HCEC 1CT (cell line): Measurements from ENCODE around the gene IGFL2.
"Not testable (repeated sequence)": the region's sequence is repeated elsewhere in the genome, so short reads cannot be mapped to it uniquely, and the experiment has no call there.

Experiments
- DNase-seq: peaks from one replicate; pipeline ENCODE4 v3.0.0-alpha.2; 2017

IGFL2 gene

DNA sequence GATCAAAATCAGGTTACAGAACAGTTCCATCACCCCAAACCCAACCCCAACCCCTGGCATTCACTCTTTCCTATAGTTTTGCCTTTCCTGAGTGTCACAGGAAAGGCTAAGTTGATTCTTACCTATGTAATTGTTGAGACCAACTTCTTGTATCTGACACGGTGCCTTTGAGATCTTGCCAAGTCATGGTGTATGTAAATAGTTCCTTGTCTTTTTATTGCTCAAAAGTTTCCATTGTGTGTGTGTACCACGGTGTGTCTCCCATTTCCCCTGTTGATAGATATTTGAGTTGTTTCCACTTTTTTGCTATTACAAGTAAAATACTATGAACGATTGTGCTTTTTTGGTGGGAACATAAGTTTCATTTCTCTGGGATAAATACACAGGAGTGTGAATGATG lies 3.3 kb upstream of the IGFL2 start:
- DNase-seq, result no peak

DNA sequence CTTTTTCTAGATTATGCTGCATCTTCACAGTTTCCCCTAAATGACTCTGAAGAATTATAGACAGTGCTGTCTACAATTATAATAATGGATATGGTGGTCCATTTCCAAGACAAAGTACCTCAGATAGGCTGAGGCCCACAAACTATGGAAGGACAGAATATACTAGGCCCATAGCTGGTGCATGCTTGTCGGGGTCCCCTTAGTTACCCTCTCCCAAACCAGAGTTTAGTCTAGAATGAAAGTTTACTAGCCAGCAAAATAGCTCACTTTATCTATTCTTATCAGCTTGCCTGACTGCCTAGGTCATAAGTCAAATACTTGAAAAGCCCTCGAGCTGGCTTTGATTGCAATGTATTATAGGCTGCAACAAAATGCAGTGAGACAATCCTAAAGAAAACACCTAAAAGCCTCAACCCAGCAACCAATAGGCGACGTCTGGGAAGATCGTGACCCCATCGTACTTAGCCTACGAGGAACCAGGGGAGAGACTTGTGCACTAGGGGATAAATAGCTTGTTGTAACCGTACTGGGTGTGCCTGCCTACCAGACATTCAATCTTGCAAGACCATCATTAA lies 785 bp upstream of the IGFL2 start:
- no peak for DNase-seq

- DNase-seq, result no peak
Measured at GRCh38 chr19:46150606-46151005, 2.6 kb downstream of the IGFL2 start.

DNA sequence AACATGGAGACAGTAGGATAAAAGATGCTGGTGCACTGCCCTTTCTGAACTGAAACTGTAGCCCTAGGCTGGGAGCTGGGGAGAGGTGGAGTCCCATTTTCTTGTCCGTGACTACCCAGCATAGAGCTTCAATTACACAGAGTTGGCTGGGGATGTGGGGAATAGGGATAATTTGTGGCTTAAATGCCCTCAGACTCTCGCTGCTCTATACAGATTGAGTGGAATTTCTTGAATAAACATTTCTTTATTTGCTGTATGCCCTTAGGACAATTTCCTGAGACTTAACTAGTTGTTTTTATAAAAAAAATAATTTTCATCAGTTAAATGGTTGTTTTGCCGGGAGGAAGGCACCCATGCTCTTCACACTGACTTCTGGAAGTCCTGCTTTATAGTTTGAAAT lies 7.2 kb downstream of the IGFL2 start:
- no peak for DNase-seq

GRCh38 chr19:46159418-46160232 lies 11.6 kb downstream of the IGFL2 start:
- no peak for DNase-seq

DNA sequence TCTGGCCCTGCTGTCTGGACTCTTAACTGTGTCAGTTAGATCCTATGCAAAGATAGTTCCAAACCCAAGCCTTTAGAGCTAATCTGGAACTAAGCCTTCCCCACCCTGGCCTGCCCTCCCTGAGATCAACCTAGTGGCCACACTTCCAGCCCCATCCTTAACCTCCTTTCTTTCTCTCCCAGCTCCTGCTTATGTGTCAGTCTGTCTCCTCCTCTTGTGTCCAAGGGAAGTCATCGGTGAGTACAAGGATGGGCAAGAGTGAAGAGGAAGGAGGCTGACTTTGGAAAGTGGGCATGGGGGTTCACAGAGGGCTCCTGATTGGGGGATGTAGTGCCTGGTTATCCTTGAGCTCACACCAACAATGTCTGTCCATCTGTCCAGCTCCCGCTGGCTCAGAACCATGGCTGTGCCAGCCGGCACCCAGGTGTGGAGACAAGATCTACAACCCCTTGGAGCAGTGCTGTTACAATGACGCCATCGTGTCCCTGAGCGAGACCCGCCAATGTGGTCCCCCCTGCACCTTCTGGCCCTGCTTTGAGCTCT lies 12.3 kb downstream of the IGFL2 start:
- DNase-seq, result no peak

- DNase-seq, result not testable (repeated sequence)
Measured at GRCh38 chr19:46161642-46162257, 13.7 kb downstream of the IGFL2 start.

- no peak for DNase-seq
Measured at GRCh38 chr19:46162731-46163130, 14.7 kb downstream of the IGFL2 start.

DNA sequence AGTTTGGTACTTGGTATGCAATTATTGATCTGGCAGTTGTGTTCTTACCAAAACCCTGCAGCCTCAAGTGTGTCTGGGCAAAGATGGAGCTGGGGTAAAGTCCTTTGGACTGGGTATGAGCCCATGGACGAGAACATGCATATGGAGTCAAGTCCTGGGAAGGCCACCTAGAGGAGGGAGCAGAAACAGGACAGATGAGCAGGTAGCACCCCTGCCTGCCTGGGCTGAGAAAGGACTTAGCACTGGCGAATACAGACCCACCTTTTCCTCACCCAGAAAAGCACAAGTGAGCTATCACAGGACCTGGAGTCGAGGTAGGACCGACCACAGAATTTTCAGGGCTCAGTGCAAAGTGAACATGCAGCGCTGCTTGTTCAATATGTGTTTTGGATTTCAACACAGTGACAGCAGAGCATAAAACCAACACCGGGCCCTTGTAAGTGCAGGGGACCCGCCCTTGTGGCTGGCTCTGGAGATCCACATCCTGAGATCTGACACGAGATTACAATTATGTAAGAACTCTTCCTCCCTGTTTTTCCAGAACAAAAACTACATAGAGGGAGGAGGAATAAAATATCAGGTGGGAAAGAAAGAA lies 25.9 kb downstream of the IGFL2 start:
- DNase-seq, result no peak

DNA sequence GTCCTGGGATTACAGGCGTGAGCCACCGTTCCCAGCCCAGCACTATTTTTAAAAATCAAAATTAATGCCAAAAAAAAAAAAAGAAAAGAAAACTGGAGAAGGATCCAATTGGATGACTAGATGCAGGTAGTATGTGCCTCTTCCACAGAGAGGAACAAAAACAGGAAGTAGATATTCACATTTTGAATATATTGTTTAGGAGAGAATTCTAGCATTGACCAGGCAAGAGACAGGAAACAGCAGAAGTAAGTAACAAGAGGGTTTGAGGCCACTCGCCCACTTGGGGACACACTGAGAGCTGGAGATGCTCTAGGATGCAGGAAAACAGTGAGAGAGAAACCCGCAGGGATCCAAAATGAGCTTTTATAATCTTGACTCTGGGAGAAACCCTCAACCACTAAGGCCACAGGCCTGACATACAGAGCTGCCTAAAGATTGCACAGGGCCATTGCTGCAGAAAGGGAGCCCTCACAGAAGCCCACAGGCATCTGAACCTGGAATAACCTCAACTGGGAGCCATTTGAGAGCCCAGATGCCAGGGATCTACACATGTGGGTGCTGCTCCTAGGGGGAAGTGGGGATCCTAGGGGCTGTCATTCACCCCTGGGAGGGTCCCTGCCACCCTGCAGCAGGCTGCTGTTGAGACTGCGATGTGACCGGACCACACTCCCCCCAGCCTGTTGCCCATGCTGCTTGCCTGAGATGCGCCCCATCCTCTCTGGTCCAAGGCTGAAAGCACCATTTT lies 28.2 kb downstream of the IGFL2 start:
- no peak for DNase-seq

DNA sequence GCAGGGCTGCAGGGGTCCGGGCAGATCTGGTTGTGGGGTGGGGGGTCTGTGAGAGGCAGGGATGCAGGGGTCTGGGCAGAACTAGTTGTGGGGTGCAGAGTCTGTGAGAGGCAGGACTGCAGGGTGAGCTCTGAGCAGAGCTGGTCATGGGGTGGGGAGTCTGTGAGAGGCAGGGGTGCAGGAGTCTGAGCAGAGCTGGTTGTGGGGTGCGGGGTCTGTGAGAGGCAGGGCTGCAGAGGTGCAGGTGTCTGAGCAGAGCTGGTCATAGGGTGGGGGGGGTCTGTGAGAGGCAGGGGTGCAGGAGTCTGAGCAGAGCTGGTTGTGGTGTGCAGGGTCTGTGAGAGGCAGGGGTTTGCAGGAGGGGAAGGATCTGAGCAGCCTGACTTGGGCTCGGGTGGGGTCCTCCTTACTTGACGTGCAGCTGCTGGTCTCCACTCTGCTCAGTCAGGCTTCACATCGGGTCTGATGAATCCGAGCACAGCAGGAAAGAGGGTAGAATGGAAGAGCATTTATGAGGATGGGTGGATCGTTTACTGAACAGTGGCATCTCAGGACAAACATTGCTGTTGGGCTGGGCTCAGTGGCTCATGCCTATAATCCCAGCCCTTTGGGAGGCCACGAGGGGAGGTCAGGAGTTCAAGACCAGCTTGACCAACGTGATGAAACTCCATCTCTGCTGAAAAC lies 31.2 kb downstream of the IGFL2 start:
- no peak for DNase-seq

GRCh38 chr19:46180701-46181387 lies 32.8 kb downstream of the IGFL2 start:
- DNase-seq, result peak; percentile 13

DNA sequence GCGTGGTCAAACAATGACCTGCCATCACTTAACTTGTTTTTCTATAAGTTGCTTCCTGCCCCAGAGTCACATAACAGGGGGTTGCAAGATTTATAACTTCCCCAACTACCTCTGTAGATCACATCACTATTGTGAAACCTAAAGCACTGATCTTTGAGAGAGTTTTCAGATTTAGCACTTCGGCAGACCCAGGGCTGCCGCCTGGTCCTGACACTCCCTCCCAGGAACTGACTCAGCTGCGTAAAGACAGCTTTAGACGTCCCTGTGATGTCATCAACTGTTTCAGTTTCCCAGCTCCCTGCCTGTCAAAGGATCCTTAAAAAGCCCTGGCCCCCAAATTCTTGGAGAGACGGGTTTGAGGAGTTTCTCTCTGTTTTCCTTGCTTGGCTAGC lies 33.3 kb downstream of the IGFL2 start:
- DNase-seq, result peak; percentile 41

GRCh38 chr19:46182476-46182875 lies 34.4 kb downstream of the IGFL2 start:
- no peak for DNase-seq

- not testable (repeated sequence) for DNase-seq
Measured at GRCh38 chr19:46184775-46185710, 37.0 kb downstream of the IGFL2 start.

- DNase-seq, result no peak
Measured at GRCh38 chr19:46186101-46186716, 38.2 kb downstream of the IGFL2 start.

- DNase-seq, result no peak
Measured at GRCh38 chr19:46186717-46187101, 38.7 kb downstream of the IGFL2 start.

DNA sequence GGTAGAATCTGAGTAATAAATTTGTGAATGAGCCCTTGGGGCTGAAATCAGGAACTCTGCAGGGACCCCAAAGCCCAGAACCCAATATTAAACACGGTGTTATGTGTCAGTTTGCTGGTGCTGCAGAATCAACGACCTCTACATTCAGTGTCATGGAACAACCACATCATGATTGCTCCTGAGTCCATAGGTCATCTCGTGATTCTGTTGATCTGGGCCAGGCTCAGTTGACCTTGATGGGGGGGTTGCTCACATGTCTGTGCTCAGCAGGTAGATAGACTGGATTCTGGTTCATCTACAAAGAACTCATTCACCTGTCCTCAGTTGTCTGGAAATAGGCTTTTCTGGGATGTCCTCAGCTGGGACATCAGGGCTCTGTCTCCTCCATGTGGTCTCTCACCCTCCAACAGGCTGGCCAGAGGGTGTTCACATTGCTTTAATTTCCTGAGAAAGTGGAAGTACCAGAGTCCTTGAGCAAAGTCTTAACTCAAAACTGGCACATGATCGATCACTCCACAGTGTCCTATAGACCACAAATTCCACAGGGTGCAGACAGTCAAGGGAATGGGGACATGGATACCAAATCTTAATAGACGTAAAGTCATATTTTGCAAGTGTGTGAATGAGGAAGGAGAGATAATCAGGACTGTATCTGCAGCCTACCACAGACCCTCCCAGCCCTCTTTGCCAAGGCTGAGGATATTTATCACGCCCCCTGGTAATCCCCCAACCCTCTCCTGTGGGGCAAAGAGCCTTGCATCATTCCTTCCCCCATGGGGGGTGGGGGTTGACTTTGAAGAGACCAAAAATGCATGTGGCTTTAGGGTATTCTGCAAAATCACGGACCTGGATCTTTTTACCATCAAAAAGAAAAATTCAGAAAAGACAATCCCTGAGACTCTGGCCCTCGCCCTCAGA lies 42.2 kb downstream of the IGFL2 start:
- no peak for DNase-seq

- no peak for DNase-seq
Measured at GRCh38 chr19:46191356-46191755, 43.3 kb downstream of the IGFL2 start.
